SK-N-SH treated with all-trans-retinoic acid at 6 μM for 48 hours (cell line): ENCODE results near the gene PSORS1C2.

Experiments used
- ARNTL ChIP-seq: fragments of 450-650 bp; formaldehyde crosslinking; IDR thresholded peaks from 2 replicates; pipeline ENCODE4 v1.5.0; 2020; ENCODE audit warnings: low read depth, mild to moderate bottlenecking, moderate library complexity, borderline replicate concordance
- CSDC2 ChIP-seq: fragments of 250-450 bp; sonication (Bioruptor Pico); IDR thresholded peaks from 2 replicates; pipeline ENCODE4 v1.5.0; 2020; ENCODE audit warnings: mild to moderate bottlenecking, moderate library complexity
- GLIS3 ChIP-seq: fragments of 250-450 bp; sonication (Bioruptor Pico); IDR thresholded peaks from 2 replicates; pipeline ENCODE4 v1.5.0; 2020; ENCODE audit warnings: mild to moderate bottlenecking, moderate library complexity
- ISL1 ChIP-seq: fragments of 250-450 bp; sonication (Bioruptor Pico); IDR thresholded peaks from 2 replicates; pipeline ENCODE4 v2.1.2; 2022; ENCODE audit warnings: mild to moderate bottlenecking, moderate library complexity
- RARB ChIP-seq: fragments of 250-450 bp; sonication (Bioruptor Pico); IDR thresholded peaks from 2 replicates; pipeline ENCODE4 v1.8.0; 2021; ENCODE audit warnings: mild to moderate bottlenecking, moderate library complexity
- TOX ChIP-seq: fragments of 250-450 bp; sonication (Bioruptor Pico); IDR thresholded peaks from 2 replicates; pipeline ENCODE4 v1.8.0; 2021; ENCODE audit warnings: mild to moderate bottlenecking, moderate library complexity, borderline replicate concordance
- ZFP3 ChIP-seq: fragments of 250-450 bp; sonication (Bioruptor Pico); IDR thresholded peaks from 2 replicates; pipeline ENCODE4 v1.5.0; 2020; ENCODE audit warnings: mild to moderate bottlenecking, moderate library complexity
- ZNF70 ChIP-seq: fragments of 450-650 bp; formaldehyde crosslinking; IDR thresholded peaks from 2 replicates; pipeline ENCODE4 v1.5.0; 2020; ENCODE audit warnings: mild to moderate bottlenecking, moderate library complexity
- TF ChIP-seq, protein P1 (sequence below): fragments of 250-450 bp; sonication (Bioruptor Pico); IDR thresholded peaks from 2 replicates; pipeline ENCODE4 v1.5.1; 2021; ENCODE audit warnings: mild to moderate bottlenecking, moderate library complexity
- TF ChIP-seq, protein P2 (sequence below): fragments of 250-450 bp; sonication (Bioruptor Pico); IDR thresholded peaks from 2 replicates; pipeline ENCODE4 v1.8.0; 2021; ENCODE audit warnings: low read depth, mild to moderate bottlenecking, moderate library complexity, borderline replicate concordance
- TF ChIP-seq, protein P3 (sequence below): fragments of 250-450 bp; sonication (Bioruptor Pico); IDR thresholded peaks from 2 replicates; pipeline ENCODE4 v1.5.0; 2020; ENCODE audit warnings: mild to moderate bottlenecking, moderate library complexity
- TF ChIP-seq, protein P4 (sequence below): fragments of 250-450 bp; sonication (Bioruptor Pico); IDR thresholded peaks from 2 replicates; pipeline ENCODE4 v1.8.0; 2020; ENCODE audit warnings: mild to moderate bottlenecking, moderate library complexity, borderline replicate concordance

DNA sequence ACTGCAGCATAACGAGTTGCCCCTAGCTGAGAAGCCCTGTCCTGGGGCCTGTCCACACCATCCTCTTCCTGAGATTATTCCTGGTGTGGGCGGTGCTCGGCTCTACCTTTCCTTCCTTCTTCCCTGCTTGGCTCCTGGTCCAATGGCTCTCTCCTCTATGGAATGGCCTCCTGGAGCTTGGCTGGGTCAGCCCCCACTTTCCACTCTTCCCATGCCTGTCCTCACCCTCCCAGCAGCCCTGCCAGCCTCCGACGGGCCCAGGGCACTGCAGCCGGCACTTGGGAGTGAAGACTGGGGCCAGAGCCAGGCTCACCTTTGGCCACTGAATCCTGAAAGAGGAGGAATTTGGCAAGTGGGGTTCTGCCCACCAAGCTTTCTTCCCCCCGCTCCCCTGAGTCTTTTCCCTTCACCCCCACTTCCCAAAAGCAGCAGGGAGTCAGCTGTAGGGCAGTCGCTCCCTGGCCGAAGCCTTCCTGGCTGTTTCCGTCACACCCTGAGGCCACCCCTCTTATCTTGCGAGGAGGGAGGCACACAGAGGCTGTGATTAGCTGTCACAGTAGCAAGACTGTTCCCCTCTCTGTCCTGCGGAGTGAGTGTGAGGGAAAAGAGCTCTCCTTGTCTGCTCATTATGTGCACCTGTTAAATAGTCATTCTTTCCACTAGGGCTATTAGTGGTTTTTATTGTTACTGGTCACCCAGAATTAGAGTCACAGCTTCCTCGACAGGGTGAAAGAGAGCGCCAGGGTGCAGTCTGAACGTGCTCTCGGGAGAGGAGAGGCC lies 12.3 kb downstream of the PSORS1C2 start:
- TF ChIP-seq, protein P1, sequence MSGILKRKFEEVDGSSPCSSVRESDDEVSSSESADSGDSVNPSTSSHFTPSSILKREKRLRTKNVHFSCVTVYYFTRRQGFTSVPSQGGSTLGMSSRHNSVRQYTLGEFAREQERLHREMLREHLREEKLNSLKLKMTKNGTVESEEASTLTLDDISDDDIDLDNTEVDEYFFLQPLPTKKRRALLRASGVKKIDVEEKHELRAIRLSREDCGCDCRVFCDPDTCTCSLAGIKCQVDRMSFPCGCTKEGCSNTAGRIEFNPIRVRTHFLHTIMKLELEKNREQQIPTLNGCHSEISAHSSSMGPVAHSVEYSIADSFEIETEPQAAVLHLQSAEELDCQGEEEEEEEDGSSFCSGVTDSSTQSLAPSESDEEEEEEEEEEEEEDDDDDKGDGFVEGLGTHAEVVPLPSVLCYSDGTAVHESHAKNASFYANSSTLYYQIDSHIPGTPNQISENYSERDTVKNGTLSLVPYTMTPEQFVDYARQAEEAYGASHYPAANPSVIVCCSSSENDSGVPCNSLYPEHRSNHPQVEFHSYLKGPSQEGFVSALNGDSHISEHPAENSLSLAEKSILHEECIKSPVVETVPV (CRISPR knock-in tag), result no peak
- TF ChIP-seq CSDC2 (CRISPR knock-in tag) (no peak), ARNTL (no peak), RARB (CRISPR knock-in tag) (no peak), ZNF70 (no peak), GLIS3 (CRISPR knock-in tag) (no peak), ISL1 (CRISPR knock-in tag) (no peak), TOX (CRISPR knock-in tag) (no peak), ZFP3 (CRISPR knock-in tag) (no peak)
- TF ChIP-seq, protein P2, sequence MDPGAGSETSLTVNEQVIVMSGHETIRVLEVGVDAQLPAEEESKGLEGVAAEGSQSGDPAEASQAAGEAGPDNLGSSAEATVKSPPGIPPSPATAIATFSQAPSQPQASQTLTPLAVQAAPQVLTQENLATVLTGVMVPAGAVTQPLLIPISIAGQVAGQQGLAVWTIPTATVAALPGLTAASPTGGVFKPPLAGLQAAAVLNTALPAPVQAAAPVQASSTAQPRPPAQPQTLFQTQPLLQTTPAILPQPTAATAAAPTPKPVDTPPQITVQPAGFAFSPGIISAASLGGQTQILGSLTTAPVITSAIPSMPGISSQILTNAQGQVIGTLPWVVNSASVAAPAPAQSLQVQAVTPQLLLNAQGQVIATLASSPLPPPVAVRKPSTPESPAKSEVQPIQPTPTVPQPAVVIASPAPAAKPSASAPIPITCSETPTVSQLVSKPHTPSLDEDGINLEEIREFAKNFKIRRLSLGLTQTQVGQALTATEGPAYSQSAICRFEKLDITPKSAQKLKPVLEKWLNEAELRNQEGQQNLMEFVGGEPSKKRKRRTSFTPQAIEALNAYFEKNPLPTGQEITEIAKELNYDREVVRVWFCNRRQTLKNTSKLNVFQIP (CRISPR knock-in tag), result no peak
- TF ChIP-seq, protein P3, sequence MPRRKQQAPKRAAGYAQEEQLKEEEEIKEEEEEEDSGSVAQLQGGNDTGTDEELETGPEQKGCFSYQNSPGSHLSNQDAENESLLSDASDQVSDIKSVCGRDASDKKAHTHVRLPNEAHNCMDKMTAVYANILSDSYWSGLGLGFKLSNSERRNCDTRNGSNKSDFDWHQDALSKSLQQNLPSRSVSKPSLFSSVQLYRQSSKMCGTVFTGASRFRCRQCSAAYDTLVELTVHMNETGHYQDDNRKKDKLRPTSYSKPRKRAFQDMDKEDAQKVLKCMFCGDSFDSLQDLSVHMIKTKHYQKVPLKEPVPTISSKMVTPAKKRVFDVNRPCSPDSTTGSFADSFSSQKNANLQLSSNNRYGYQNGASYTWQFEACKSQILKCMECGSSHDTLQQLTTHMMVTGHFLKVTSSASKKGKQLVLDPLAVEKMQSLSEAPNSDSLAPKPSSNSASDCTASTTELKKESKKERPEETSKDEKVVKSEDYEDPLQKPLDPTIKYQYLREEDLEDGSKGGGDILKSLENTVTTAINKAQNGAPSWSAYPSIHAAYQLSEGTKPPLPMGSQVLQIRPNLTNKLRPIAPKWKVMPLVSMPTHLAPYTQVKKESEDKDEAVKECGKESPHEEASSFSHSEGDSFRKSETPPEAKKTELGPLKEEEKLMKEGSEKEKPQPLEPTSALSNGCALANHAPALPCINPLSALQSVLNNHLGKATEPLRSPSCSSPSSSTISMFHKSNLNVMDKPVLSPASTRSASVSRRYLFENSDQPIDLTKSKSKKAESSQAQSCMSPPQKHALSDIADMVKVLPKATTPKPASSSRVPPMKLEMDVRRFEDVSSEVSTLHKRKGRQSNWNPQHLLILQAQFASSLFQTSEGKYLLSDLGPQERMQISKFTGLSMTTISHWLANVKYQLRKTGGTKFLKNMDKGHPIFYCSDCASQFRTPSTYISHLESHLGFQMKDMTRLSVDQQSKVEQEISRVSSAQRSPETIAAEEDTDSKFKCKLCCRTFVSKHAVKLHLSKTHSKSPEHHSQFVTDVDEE, result no peak
- TF ChIP-seq, protein P4, sequence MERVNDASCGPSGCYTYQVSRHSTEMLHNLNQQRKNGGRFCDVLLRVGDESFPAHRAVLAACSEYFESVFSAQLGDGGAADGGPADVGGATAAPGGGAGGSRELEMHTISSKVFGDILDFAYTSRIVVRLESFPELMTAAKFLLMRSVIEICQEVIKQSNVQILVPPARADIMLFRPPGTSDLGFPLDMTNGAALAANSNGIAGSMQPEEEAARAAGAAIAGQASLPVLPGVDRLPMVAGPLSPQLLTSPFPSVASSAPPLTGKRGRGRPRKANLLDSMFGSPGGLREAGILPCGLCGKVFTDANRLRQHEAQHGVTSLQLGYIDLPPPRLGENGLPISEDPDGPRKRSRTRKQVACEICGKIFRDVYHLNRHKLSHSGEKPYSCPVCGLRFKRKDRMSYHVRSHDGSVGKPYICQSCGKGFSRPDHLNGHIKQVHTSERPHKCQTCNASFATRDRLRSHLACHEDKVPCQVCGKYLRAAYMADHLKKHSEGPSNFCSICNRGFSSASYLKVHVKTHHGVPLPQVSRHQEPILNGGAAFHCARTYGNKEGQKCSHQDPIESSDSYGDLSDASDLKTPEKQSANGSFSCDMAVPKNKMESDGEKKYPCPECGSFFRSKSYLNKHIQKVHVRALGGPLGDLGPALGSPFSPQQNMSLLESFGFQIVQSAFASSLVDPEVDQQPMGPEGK (CRISPR knock-in tag), result no peak
